HG02981 (cell line): Measurements from ENCODE around the gene GLB1L.

ENCODE experiments used
- ATAC-seq: cut with Tn5 transposase; IDR thresholded peaks from one replicate; pipeline ENCODE4 v1.9.1; 2021; ENCODE audit warnings: mild to moderate bottlenecking, moderate library complexity; ENCODE audit not compliant: unreplicated experiment

Gene GLB1L

GRCh38 chr2:219228041-219228910 is 17.0 kb downstream of the GLB1L start:
- ATAC-seq: no peak

GRCh38 chr2:219225350-219225749 is 19.9 kb downstream of the GLB1L start:
- ATAC-seq: no peak

- ATAC-seq: no peak
These were observed 21.2 kb downstream of the GLB1L start for GRCh38 chr2:219223831-219224610.

GRCh38 chr2:219221957-219222518 is 23.2 kb downstream of the GLB1L start:
- ATAC-seq: no peak

- ATAC-seq: no peak
These were observed 24.4 kb downstream of the GLB1L start for GRCh38 chr2:219220652-219221402.

GRCh38 chr2:219219784-219220532 is 25.3 kb downstream of the GLB1L start:
- ATAC-seq: no peak

GRCh38 chr2:219218732-219219701 is 26.2 kb downstream of the GLB1L start, which contains the start of gene ABCB6:
TSS of gene ABCB6 (minus strand) at chr2:219218958. CDS start at chr2:219218673, 285 bp downstream.
- peak; percentile 78 for ATAC-seq

- peak; percentile 18 for ATAC-seq
These were observed 27.0 kb downstream of the GLB1L start for GRCh38 chr2:219218217-219218731.

GRCh38 chr2:219216535-219216915 is 28.7 kb downstream of the GLB1L start:
- ATAC-seq: no peak

- no peak for ATAC-seq
These were observed 29.2 kb downstream of the GLB1L start for GRCh38 chr2:219215871-219216534.

GRCh38 chr2:219214786-219215185 is 30.5 kb downstream of the GLB1L start:
- ATAC-seq: no peak

- no peak for ATAC-seq
These were observed 31.1 kb downstream of the GLB1L start for GRCh38 chr2:219214141-219214540.

GRCh38 chr2:219213486-219214071 is 31.7 kb downstream of the GLB1L start:
- ATAC-seq: no peak

- no peak for ATAC-seq
These were observed 32.2 kb downstream of the GLB1L start for GRCh38 chr2:219213026-219213415.

- no peak for ATAC-seq
These were observed 34.3 kb downstream of the GLB1L start for GRCh38 chr2:219210886-219211362.

GRCh38 chr2:219210196-219210885 is 34.9 kb downstream of the GLB1L start:
- no peak for ATAC-seq
